ENCODE data around the gene ZCCHC2. TPM values are rescaled to one million over a fixed set of nuclear protein-coding genes. Genes with fewer than 3 reads are reported as not detected.

ZCCHC2 gene
- total and polyA plus RNA-seq, 4 donors, result 7.1 to 25.4 (median 10.8) TPM

GRCh38 chr18:62509779-62510178 is 13.0 kb upstream of the ZCCHC2 start:
- no peak overlapping the region for H3K9ac ChIP-seq (ENCODE audit: low read depth in 1 of 2, low read length in 2 of 2)
- peaks cover 9 to 35% (median 24%) of the 10 kb centered on the region in 4 donors for H3K4me1 ChIP-seq (ENCODE audit: control insufficient read depth in 4 of 4, insufficient read depth in 4 of 4, low read length in 3 of 4)

More at GRCh38 chr18:62509779-62510178, 13.0 kb upstream of the ZCCHC2 start:
- DNase-seq (ENCODE audit: low spot score), result no peak
- no peaks in the 10 kb centered on the region for H3K27me3 ChIP-seq (ENCODE audit: control insufficient read depth in 4 of 4, insufficient read depth in 4 of 4, low read length in 3 of 4)
- WGBS, result 29% methylated on average over 1 of the region's 1 CpG
- H3K27ac ChIP-seq (ENCODE audit: low read depth in 1 of 2, low read length in 2 of 2), result peak overlapping the region; percentile 40 to 44
- TF ChIP-seq REST (IDR thresholded peaks at IDR 0.05), result peak; percentile 57
- peak; percentile 89 to 90 for TF ChIP-seq RXRA (IDR thresholded peaks at IDR 0.05)
- TF ChIP-seq RAD21 (IDR thresholded peaks at IDR 0.05), result peak; percentile 30 to 36
- TF ChIP-seq, protein P1, sequence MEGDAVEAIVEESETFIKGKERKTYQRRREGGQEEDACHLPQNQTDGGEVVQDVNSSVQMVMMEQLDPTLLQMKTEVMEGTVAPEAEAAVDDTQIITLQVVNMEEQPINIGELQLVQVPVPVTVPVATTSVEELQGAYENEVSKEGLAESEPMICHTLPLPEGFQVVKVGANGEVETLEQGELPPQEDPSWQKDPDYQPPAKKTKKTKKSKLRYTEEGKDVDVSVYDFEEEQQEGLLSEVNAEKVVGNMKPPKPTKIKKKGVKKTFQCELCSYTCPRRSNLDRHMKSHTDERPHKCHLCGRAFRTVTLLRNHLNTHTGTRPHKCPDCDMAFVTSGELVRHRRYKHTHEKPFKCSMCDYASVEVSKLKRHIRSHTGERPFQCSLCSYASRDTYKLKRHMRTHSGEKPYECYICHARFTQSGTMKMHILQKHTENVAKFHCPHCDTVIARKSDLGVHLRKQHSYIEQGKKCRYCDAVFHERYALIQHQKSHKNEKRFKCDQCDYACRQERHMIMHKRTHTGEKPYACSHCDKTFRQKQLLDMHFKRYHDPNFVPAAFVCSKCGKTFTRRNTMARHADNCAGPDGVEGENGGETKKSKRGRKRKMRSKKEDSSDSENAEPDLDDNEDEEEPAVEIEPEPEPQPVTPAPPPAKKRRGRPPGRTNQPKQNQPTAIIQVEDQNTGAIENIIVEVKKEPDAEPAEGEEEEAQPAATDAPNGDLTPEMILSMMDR (IDR thresholded peaks at IDR 0.05; ENCODE audit: low read depth, low read length, missing input control), result no peak
- peak; percentile 49 for TF ChIP-seq FOXA2 (IDR thresholded peaks at IDR 0.05)
- no peak for TF ChIP-seq NR2F2 (IDR thresholded peaks at IDR 0.05)
- peak in 1 of 2 donors; percentile 18 for TF ChIP-seq GABPA (IDR thresholded peaks at IDR 0.05 in 1 of 2, conservative IDR thresholded peaks at IDR 0.05 in 1 of 2)
- no peak for TF ChIP-seq EGR1 (IDR thresholded peaks at IDR 0.05; ENCODE audit: low read depth in 2 of 2)
- peak; percentile 88 for TF ChIP-seq SP1 (IDR thresholded peaks at IDR 0.05)
- peak; percentile 43 for TF ChIP-seq ZBTB33 (IDR thresholded peaks at IDR 0.05)
- TF ChIP-seq HNF4G (IDR thresholded peaks at IDR 0.05), result no peak
- TF ChIP-seq TAF1 (conservative IDR thresholded peaks at IDR 0.05), result no peak
- TF ChIP-seq, protein P2, sequence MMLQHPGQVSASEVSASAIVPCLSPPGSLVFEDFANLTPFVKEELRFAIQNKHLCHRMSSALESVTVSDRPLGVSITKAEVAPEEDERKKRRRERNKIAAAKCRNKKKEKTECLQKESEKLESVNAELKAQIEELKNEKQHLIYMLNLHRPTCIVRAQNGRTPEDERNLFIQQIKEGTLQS (IDR thresholded peaks at IDR 0.05), result no peak
- peak; percentile 12 for TF ChIP-seq FOXA1 (IDR thresholded peaks at IDR 0.05)
- peak; percentile 63 for TF ChIP-seq YY1 (IDR thresholded peaks at IDR 0.05)
- TF ChIP-seq JUND (IDR thresholded peaks at IDR 0.05), result peak; percentile 48 to 66
- TF ChIP-seq HNF4A (conservative IDR thresholded peaks at IDR 0.05), result peak; percentile 68 to 75
- TF ChIP-seq MAX (IDR thresholded peaks at IDR 0.05), result peak; percentile 32
- peaks cover 0 to 3% (median under 1%) of the 10 kb centered on the region in 4 donors for H3K9me3 ChIP-seq (ENCODE audit: control insufficient read depth in 4 of 4, low read length in 3 of 4)
- H3K4me3 ChIP-seq (ENCODE audit: low read depth in 1 of 3, low read length in 3 of 3), result no peak overlapping the region
- H3K36me3 ChIP-seq (ENCODE audit: control insufficient read depth in 4 of 4, insufficient read depth in 3 of 4, low read depth in 1 of 4, low read length in 3 of 4), result no peaks in the 10 kb centered on the region

Data from liver (tissue), 9 donors.